Astrocyte (in vitro differentiated cells and primary cell): Measurements from ENCODE around the gene ACAT2.

Experiments
- CTCF ChIP-seq: IDR thresholded peaks from 2 replicates; pipeline ENCODE4 v1.5.1; 2011; ENCODE audit warnings: low read depth, mild to moderate bottlenecking, inconsistent platforms, low read length, moderate library complexity; ENCODE audit not compliant: insufficient read depth
- EZH2 ChIP-seq: IDR thresholded peaks from 2 replicates; pipeline ENCODE4 v1.6.1; 2012; ENCODE audit warnings: mild to moderate bottlenecking, low read length, inconsistent platforms; ENCODE audit not compliant: insufficient read depth

- TF ChIP-seq CTCF (no peak), EZH2 (no peak)
Observed at GRCh38 chr6:159766906-159767305, 5.1 kb downstream of the ACAT2 start.
